ENCODE data around the gene LBX2. TPM values are rescaled to one million over a fixed set of nuclear protein-coding genes. Genes with fewer than 3 reads are reported as not detected.

LBX2 gene
- total and polyA plus RNA-seq, 2 experiments from 2014 or later = 0.24 to 0.57 TPM

- Histone ChIP-seq H2AFZ (peak overlapping the region; percentile 98), H3K4me3 (peak overlapping the region; percentile 69), H3K4me2 (peak overlapping the region; percentile 95), H3F3A (replicated peaks; ENCODE audit: low read depth) (peaks cover 39% of the 10 kb centered on the region), H3K4me1 (ENCODE audit: insufficient read depth) (peaks cover 42% of the 10 kb centered on the region), H3K27me3 (ENCODE audit: insufficient read depth) (peaks cover 97% of the 10 kb centered on the region), H3K27ac (ENCODE audit: low read depth) (no peak overlapping the region), H4K20me1 (replicated peaks; ENCODE audit: insufficient read depth) (peaks cover 8% of the 10 kb centered on the region; the same call in 1 of the 2 replicates), H3K36me3 (ENCODE audit: insufficient read depth) (no peaks in the 10 kb centered on the region), H3K9me2 (ENCODE audit: insufficient read depth) (no peaks in the 10 kb centered on the region), H3K79me2 (replicated peaks; ENCODE audit: insufficient read depth) (no peaks in the 10 kb centered on the region)
- Mint-ChIP-seq H3K27ac (no peak overlapping the region), H3K4me1 (peaks cover 43% of the 10 kb centered on the region), H3K27me3 (ENCODE audit: insufficient read depth, low read depth, poor library complexity) (peaks cover 86% of the 10 kb centered on the region), H3K36me3 (ENCODE audit: low read depth) (peaks cover 8% of the 10 kb centered on the region), H3K9me3 (no peaks in the 10 kb centered on the region), H3K4me3 (peak overlapping the region; percentile 77)
- peak; percentile 19 for ATAC-seq
- DNase-seq (ENCODE audit: low spot score) = peak; percentile 88
- TF ChIP-seq EZH2phosphoT487 (IDR thresholded peaks at IDR 0.05; ENCODE audit: unreplicated experiment) (peak; percentile 55), EZH2 (IDR thresholded peaks at IDR 0.05; ENCODE audit: low read depth, unreplicated experiment) (peak; percentile 96), ETS1 (IDR thresholded peaks at IDR 0.05) (no peak), REST (IDR thresholded peaks at IDR 0.05; ENCODE audit: unreplicated experiment) (no peak), ZNF114 (CRISPR knock-in tag; IDR thresholded peaks at IDR 0.05) (no peak)
Measured at GRCh38 chr2:74498500-74499266, 720 bp downstream of the LBX2 start.

GRCh38 chr2:74497777-74498499 is 1.5 kb downstream of the LBX2 start:
- DNase-seq (ENCODE audit: low spot score) (peak; percentile 72), ATAC-seq (peak; percentile 23)
- Histone ChIP-seq H3K4me2 (peak overlapping the region; percentile 95), H3F3A (replicated peaks; ENCODE audit: low read depth) (peaks cover 39% of the 10 kb centered on the region), H3K4me1 (ENCODE audit: insufficient read depth) (peaks cover 42% of the 10 kb centered on the region), H3K9me2 (ENCODE audit: insufficient read depth) (no peaks in the 10 kb centered on the region), H3K4me3 (peak overlapping the region; percentile 69), H4K20me1 (replicated peaks; ENCODE audit: insufficient read depth) (peaks cover 8% of the 10 kb centered on the region; the same call in 1 of the 2 replicates), H2AFZ (peak overlapping the region; percentile 98), H3K79me2 (replicated peaks; ENCODE audit: insufficient read depth) (no peaks in the 10 kb centered on the region), H3K27ac (ENCODE audit: low read depth) (no peak overlapping the region), H3K36me3 (ENCODE audit: insufficient read depth) (no peaks in the 10 kb centered on the region), H3K27me3 (ENCODE audit: insufficient read depth) (peaks cover 90% of the 10 kb centered on the region)
- Mint-ChIP-seq H3K9me3 (no peaks in the 10 kb centered on the region), H3K27ac (no peak overlapping the region), H3K4me1 (peaks cover 42% of the 10 kb centered on the region), H3K4me3 (peak overlapping the region; percentile 77), H3K36me3 (ENCODE audit: low read depth) (peaks cover 13% of the 10 kb centered on the region), H3K27me3 (ENCODE audit: insufficient read depth, low read depth, poor library complexity) (peaks cover 79% of the 10 kb centered on the region)
- TF ChIP-seq EZH2phosphoT487 (IDR thresholded peaks at IDR 0.05; ENCODE audit: unreplicated experiment) (peak; percentile 71), POLR2AphosphoS5 (IDR thresholded peaks at IDR 0.05; ENCODE audit: low read depth) (peak; percentile 36; the same call in 1 of the 2 replicates), CREB1 (CRISPR knock-in tag; IDR thresholded peaks at IDR 0.05; ENCODE audit: low read depth) (no peak), EZH2 (IDR thresholded peaks at IDR 0.05; ENCODE audit: low read depth, unreplicated experiment) (peak; percentile 73)
